ENCODE results near the gene CYB5A.

Gene CYB5A

GRCh38 chr18:74242438-74243096 lies 49.2 kb downstream of the CYB5A start:
- no peak for DNase-seq

- no peak for DNase-seq
Measured at GRCh38 chr18:74241970-74242369, 49.8 kb downstream of the CYB5A start.

- DNase-seq: no peak
Measured at GRCh38 chr18:74241426-74241825, 50.3 kb downstream of the CYB5A start.

- no peak for DNase-seq
Measured at GRCh38 chr18:74239567-74239966, 52.2 kb downstream of the CYB5A start.

GRCh38 chr18:74234326-74235171 lies 57.2 kb downstream of the CYB5A start:
- no peak for DNase-seq

GRCh38 chr18:74233933-74234325 lies 57.8 kb downstream of the CYB5A start:
- no peak for DNase-seq

GRCh38 chr18:74230922-74231714 lies 60.6 kb downstream of the CYB5A start:
- no peak for DNase-seq

- DNase-seq: no peak
Measured at GRCh38 chr18:74229891-74230290, 61.9 kb downstream of the CYB5A start.

- DNase-seq: no peak
Measured at GRCh38 chr18:74229005-74229404, 62.8 kb downstream of the CYB5A start.

- DNase-seq: no peak
Measured at GRCh38 chr18:74228312-74228711, 63.5 kb downstream of the CYB5A start.

GRCh38 chr18:74226666-74227065 lies 65.1 kb downstream of the CYB5A start:
- DNase-seq: no peak

GRCh38 chr18:74226156-74226555 lies 65.6 kb downstream of the CYB5A start:
- no peak for DNase-seq

GRCh38 chr18:74225193-74225840 lies 66.4 kb downstream of the CYB5A start:
- DNase-seq: peak; percentile 35

GRCh38 chr18:74222710-74223494 lies 68.9 kb downstream of the CYB5A start:
- DNase-seq: no peak

- peak; percentile 12 for DNase-seq
Measured at GRCh38 chr18:74221081-74221480, 70.7 kb downstream of the CYB5A start.

- DNase-seq: no peak
Measured at GRCh38 chr18:74219056-74219455, 72.7 kb downstream of the CYB5A start.

- DNase-seq: no peak
Measured at GRCh38 chr18:74217476-74218143, 74.2 kb downstream of the CYB5A start.

- no peak for DNase-seq
Measured at GRCh38 chr18:74216661-74217110, 75.1 kb downstream of the CYB5A start.

GRCh38 chr18:74215863-74216262 lies 75.9 kb downstream of the CYB5A start:
- DNase-seq: no peak

GRCh38 chr18:74213429-74213828 lies 78.3 kb downstream of the CYB5A start:
- no peak for DNase-seq

GRCh38 chr18:74204526-74205152 lies 87.1 kb downstream of the CYB5A start:
- DNase-seq: peak; percentile 15
